Stimulated activated CD4-positive, alpha-beta T cell treated with anti-CD3 and anti-CD28 coated beads, TNF-alpha, amount 100 ng/mL, for 4 hours (primary cell): Measurements from ENCODE around the gene SSTR1.

Experiments
- DNase-seq, 3 experiments: peaks; one replicate each; pipeline ENCODE4 v3.0.0-alpha.2; 2020; ENCODE audit warnings: low read depth in 3 of 3

Gene SSTR1

GRCh38 chr14:38202444-38203191 is 5.1 kb upstream of the SSTR1 start:
- DNase-seq, result no peak

GRCh38 chr14:38203929-38204718 is 3.6 kb upstream of the SSTR1 start:
- DNase-seq, result no peak

- DNase-seq, result no peak
These were observed 3.0 kb upstream of the SSTR1 start for GRCh38 chr14:38204719-38205115.

DNA sequence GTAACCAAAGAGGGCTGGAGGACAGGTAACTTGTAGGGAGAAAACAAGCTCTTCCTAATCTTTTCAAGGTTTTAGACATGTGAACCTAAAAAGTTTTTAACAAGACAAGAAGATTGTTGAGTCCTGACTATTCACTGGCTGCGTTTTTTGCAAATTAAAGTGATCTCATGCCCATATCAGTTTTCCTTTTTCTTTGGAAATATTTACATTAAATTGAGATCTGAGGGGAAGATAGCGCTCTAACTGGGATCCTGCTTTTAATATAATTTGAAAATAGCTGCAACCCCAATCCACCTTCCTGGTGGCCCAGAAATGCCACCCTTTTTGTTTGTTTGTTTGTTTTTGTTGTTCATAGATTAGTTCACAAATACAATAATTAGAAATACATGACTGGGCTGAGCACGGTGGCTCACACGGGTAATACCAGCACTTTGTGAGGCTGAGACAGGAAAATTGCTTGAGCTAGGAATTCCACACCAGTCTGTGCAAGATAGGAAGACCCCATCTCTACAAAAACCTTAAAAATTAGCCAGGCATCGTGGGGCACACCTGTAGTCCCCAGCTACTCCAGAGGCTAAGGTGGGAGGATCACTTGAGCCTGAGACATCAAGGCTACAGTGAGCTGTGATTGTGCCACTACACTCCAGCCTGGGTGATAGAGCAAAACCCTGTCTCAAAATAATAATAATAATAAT is 2.4 kb upstream of the SSTR1 start:
- no peak for DNase-seq

- no peak for DNase-seq
These were observed 1.6 kb upstream of the SSTR1 start for GRCh38 chr14:38205949-38206665.

DNA sequence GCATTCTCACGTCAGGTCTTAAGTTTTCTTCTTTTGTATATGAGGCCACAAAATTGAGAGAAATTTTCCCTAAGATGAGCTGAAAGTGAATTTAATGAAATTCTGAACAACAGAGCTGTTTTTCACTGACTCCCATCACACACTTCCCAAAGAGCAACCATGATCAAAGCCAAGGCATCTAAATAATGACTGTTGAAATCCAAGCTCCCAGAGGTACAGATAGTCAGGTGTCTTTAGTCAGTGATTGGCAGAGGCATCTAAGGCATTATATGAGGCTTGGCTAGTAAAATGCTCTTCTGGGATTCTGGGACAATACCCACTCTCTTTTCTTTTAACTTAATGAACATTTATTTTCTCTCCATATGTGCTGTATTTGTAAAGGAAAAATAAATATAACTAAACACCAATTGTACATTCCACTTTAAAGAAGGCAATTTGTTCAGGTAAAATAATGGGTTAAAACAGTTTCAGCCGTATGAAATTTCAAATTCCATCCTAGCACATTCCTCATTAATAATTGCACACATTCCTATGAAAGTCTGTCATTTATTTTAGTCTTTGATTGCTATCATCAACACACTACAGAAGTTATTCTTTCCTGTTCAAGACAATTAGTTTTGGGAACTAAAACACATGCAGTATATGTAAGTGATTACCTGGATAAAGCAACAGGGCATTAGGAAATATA is 871 bp upstream of the SSTR1 start:
- no peak for DNase-seq

- DNase-seq, result no peak
These were observed 348 bp upstream of the SSTR1 start for GRCh38 chr14:38207377-38207735.

DNA sequence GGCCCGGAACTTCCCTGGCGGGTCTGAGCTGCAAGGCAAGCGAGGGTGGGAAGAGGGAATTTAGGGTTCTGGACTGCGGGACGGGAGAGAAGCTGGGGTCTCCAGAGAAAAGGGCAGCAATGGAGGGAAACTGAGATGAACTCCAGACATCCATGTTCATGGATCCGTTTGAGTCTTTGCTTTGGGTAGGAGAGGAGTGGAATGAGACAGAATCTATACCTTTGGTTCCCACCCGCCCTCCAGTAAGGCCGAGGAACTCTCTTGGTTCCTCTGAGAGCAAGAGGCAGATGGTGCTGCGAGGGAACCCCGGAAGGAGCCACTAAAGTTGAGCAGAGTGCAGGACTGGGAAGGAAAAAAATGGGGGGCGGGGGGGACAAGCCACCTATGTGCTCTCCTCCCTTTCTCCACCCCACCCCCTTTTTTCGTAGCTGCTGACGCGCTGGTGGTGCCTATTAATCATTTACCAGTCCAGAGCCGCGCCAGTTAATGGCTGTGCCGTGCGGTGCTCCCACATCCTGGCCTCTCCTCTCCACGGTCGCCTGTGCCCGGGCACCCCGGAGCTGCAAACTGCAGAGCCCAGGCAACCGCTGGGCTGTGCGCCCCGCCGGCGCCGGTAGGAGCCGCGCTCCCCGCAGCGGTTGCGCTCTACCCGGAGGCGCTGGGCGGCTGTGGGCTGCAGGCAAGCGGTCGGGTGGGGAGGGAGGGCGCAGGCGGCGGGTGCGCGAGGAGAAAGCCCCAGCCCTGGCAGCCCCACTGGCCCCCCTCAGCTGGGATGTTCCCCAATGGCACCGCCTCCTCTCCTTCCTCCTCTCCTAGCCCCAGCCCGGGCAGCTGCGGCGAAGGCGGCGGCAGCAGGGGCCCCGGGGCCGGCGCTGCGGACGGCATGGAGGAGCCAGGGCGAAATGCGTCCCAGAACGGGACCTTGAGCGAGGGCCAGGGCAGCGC is 1.2 kb downstream of the SSTR1 start:
- no peak for DNase-seq

- DNase-seq, result no peak
These were observed 2.2 kb downstream of the SSTR1 start for GRCh38 chr14:38209572-38210557.

GRCh38 chr14:38210587-38211216 is 3.0 kb downstream of the SSTR1 start:
- DNase-seq, result no peak

DNA sequence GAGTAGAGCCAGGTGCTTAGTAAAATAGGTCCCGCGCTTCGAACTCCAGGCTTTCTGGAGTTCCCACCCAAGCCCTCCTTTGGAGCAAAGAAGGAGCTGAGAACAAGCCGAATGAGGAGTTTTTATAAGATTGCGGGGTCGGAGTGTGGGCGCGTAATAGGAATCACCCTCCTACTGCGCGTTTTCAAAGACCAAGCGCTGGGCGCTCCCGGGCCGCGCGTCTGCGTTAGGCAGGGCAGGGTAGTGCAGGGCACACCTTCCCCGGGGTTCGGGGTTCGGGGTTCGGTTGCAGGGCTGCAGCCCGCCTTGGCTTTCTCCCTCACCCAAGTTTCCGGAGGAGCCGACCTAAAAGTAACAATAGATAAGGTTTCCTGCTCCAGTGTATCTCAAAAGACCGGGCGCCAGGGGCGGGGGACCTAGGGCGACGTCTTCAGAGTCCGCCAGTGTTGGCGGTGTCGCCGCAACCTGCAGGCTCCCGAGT is 3.6 kb downstream of the SSTR1 start:
- DNase-seq, result no peak

DNA sequence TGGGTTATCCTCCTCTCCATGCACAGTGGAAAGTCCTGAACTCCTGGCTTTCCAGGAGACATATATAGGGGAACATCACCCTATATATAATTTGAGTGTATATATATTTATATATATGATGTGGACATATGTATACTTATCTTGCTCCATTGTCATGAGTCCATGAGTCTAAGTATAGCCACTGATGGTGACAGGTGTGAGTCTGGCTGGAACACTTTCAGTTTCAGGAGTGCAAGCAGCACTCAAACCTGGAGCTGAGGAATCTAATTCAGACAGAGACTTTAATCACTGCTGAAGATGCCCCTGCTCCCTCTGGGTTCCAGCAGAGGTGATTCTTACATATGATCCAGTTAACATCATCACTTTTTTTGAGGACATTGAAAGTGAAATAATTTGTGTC is 4.4 kb downstream of the SSTR1 start:
- no peak for DNase-seq

DNA sequence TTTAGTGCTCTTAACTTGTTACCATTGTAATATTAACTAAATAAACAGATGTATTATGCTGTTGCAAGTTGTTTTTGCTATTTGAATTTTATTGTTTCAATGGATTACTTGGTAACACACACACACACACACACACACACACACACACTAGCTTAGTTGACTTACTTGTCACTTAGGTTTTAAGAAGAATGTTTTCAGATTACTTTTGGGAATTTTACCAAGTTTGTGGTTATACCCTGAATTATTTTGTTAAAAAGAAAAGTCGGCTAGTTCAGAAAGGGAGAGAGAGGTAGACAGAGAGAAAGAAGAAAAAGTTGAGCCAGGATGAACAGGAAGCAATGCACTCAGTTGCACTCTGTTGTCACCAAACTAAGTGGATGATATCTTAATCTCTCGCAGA is 5.3 kb downstream of the SSTR1 start:
- DNase-seq, result no peak

GRCh38 chr14:38217553-38217952 is 9.8 kb downstream of the SSTR1 start:
- no peak for DNase-seq

DNA sequence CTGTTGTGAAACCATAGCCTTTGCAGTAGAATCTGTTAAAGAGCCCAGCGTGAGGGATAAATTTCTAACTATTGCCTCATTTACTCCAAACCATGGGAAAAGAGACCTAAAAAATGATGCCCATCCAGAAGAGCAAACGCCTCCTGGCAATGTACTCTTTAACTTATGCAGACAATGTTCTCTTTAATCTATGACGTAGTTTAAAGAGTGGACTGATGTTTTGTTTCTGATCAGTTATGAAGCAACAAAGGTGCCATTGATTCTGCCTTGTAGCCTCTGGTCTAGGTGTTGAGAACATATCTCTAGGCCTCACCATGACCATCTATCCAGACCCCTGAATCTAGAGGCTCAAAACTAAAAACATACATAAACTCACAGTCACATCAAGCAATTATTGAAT is 13.4 kb downstream of the SSTR1 start:
- no peak for DNase-seq

DNA sequence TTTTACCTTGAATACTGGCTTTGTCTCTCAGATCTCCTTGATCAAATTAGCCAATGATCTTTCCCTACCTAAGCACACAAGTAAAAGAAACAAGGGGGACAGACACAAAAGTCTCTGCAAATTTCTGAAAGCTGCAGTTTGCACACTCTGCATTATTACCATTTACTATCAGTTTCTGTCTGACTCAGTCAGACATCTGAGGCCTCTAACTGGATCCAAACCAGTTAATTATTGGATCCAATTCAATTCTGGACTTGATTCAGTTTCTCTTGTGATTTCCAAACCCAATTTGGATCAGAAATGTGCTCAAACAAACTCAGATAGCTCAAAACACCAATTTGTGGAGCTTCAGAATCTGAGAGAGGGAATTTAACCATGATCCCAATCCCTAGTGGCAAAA is 16.6 kb downstream of the SSTR1 start:
- DNase-seq, result no peak

DNA sequence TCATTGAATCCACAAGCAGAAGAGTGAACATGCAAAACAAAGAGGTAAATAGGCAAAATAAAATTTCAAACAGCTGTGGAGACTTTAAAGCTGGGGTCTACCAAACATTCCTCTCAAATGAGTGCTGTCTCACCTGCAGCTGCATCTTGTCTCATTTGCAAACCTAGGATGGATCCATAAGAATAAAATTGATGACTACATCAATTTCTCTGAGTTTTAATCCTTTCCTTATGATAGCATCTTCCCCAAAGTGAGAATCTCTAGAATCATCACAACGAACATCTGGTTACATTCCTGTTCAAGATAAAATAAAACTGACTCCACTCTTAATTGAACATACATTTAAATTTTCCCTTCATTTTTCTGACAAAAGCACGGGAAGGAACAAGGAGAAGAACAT is 18.2 kb downstream of the SSTR1 start:
- no peak for DNase-seq

GRCh38 chr14:38226366-38226765 is 18.7 kb downstream of the SSTR1 start:
- DNase-seq, result no peak

GRCh38 chr14:38233218-38233617 is 25.5 kb downstream of the SSTR1 start:
- no peak for DNase-seq
